ENCODE results near the gene PRCP. TPM values are rescaled to one million over a fixed set of nuclear protein-coding genes. Genes with fewer than 3 reads are reported as not detected.
A peak's percentile ranks its signal among the peaks of the same experiment; 100 is the strongest.

PRCP gene
- total RNA-seq, 2 experiments from 2014 or later = 22.1 to 22.5 TPM

- Mint-ChIP-seq H3K9me3 (no peaks in the 10 kb centered on the region), H3K4me1 (no peaks in the 10 kb centered on the region), H3K36me3 (ENCODE audit: low read depth) (no peaks in the 10 kb centered on the region), H3K4me3 (no peak overlapping the region), H3K27me3 (no peaks in the 10 kb centered on the region), H3K27ac (no peak overlapping the region)
- no peak for DNase-seq
- CTCF ChIA-PET = interaction anchor here (0.6 kb wide), 2 partner anchors 42 to 398 kb away, joined by 3 to 4 read pairs; no protein-coding TSS in a partner anchor
- POLR2A ChIA-PET = no interaction called here
Measured at GRCh38 chr11:82889133-82890001, 10.9 kb downstream of the PRCP start.

- Mint-ChIP-seq H3K36me3 (ENCODE audit: low read depth) (peaks cover 6% of the 10 kb centered on the region), H3K4me3 (no peak overlapping the region), H3K4me1 (no peaks in the 10 kb centered on the region), H3K27ac (no peak overlapping the region), H3K27me3 (no peaks in the 10 kb centered on the region), H3K9me3 (peaks cover 4% of the 10 kb centered on the region)
- ChIA-PET POLR2A (no interaction called here), CTCF (no interaction called here)
- no peak for DNase-seq
Measured at GRCh38 chr11:82883853-82884252, 16.4 kb downstream of the PRCP start.

GRCh38 chr11:82874646-82875523 is 25.3 kb downstream of the PRCP start:
- peaks cover 13% of the 10 kb centered on the region for H3K36me3 Mint-ChIP-seq (ENCODE audit: low read depth)
- peak overlapping the region; percentile 1 for H3K27ac Mint-ChIP-seq
- no peaks in the 10 kb centered on the region for H3K27me3 Mint-ChIP-seq
- H3K4me1 Mint-ChIP-seq = peaks cover 22% of the 10 kb centered on the region
- H3K4me3 Mint-ChIP-seq = no peak overlapping the region
- ChIA-PET POLR2A (no interaction called here), CTCF (no interaction called here)
- DNase-seq = no peak
- H3K9me3 Mint-ChIP-seq = peaks cover 17% of the 10 kb centered on the region

GRCh38 chr11:82873919-82874333 is 26.3 kb downstream of the PRCP start:
- peak; percentile 11 for DNase-seq
- Mint-ChIP-seq H3K36me3 (ENCODE audit: low read depth) (peaks cover 13% of the 10 kb centered on the region), H3K27ac (peak overlapping the region; percentile 16), H3K27me3 (no peaks in the 10 kb centered on the region), H3K4me3 (no peak overlapping the region), H3K9me3 (peaks cover 17% of the 10 kb centered on the region), H3K4me1 (peaks cover 22% of the 10 kb centered on the region)
- POLR2A ChIA-PET = no interaction called here
- CTCF ChIA-PET = interaction anchor here (1.2 kb wide), 1 partner anchor 419 kb away, joined by 3 read pairs; no protein-coding TSS in a partner anchor

GRCh38 chr11:82872377-82873150 is 27.7 kb downstream of the PRCP start:
- Mint-ChIP-seq H3K27ac (no peak overlapping the region), H3K9me3 (peaks cover 11% of the 10 kb centered on the region), H3K4me3 (no peak overlapping the region), H3K27me3 (no peaks in the 10 kb centered on the region), H3K36me3 (ENCODE audit: low read depth) (peaks cover 7% of the 10 kb centered on the region), H3K4me1 (peaks cover 29% of the 10 kb centered on the region)
- CTCF ChIA-PET = no interaction called here
- POLR2A ChIA-PET = no interaction called here
- DNase-seq = no peak

GRCh38 chr11:82871646-82872045 is 28.6 kb downstream of the PRCP start:
- H3K27me3 Mint-ChIP-seq = peaks cover 3% of the 10 kb centered on the region
- no peak overlapping the region for H3K4me3 Mint-ChIP-seq
- H3K4me1 Mint-ChIP-seq = peaks cover 33% of the 10 kb centered on the region
- ChIA-PET POLR2A (no interaction called here), CTCF (no interaction called here)
- H3K27ac Mint-ChIP-seq = no peak overlapping the region
- DNase-seq = no peak
- peaks cover 8% of the 10 kb centered on the region for H3K9me3 Mint-ChIP-seq
- peaks cover 4% of the 10 kb centered on the region for H3K36me3 Mint-ChIP-seq (ENCODE audit: low read depth)

GRCh38 chr11:82869657-82870056 is 30.6 kb downstream of the PRCP start:
- Mint-ChIP-seq H3K4me3 (no peak overlapping the region), H3K4me1 (peaks cover 29% of the 10 kb centered on the region), H3K27me3 (peaks cover 3% of the 10 kb centered on the region), H3K36me3 (ENCODE audit: low read depth) (peaks cover 3% of the 10 kb centered on the region), H3K9me3 (peaks cover 5% of the 10 kb centered on the region), H3K27ac (no peak overlapping the region)
- DNase-seq = no peak
- CTCF ChIA-PET = no interaction called here
- POLR2A ChIA-PET = no interaction called here

GRCh38 chr11:82867495-82868082 is 32.6 kb downstream of the PRCP start:
- H3K4me3 Mint-ChIP-seq = no peak overlapping the region
- ChIA-PET POLR2A (no interaction called here), CTCF (interaction anchor here (0.6 to 2.1 kb wide), 9 partner anchors 10 to 485 kb away, joined by 3 to 15 read pairs (median 3); partner anchors contain the start of genes DDIAS and PRCP)
- no peaks in the 10 kb centered on the region for H3K9me3 Mint-ChIP-seq
- H3K27ac Mint-ChIP-seq = no peak overlapping the region
- peak; percentile 89 for DNase-seq
- H3K27me3 Mint-ChIP-seq = peaks cover 7% of the 10 kb centered on the region
- no peaks in the 10 kb centered on the region for H3K36me3 Mint-ChIP-seq (ENCODE audit: low read depth)
- H3K4me1 Mint-ChIP-seq = peaks cover 13% of the 10 kb centered on the region

GRCh38 chr11:82865841-82866240 is 34.4 kb downstream of the PRCP start:
- Mint-ChIP-seq H3K4me3 (no peak overlapping the region), H3K36me3 (ENCODE audit: low read depth) (no peaks in the 10 kb centered on the region), H3K4me1 (peaks cover 11% of the 10 kb centered on the region), H3K27ac (no peak overlapping the region), H3K9me3 (no peaks in the 10 kb centered on the region), H3K27me3 (peaks cover 7% of the 10 kb centered on the region)
- ChIA-PET POLR2A (no interaction called here), CTCF (no interaction called here)
- no peak for DNase-seq

- ChIA-PET POLR2A (no interaction called here), CTCF (no interaction called here)
- Mint-ChIP-seq H3K27ac (no peak overlapping the region), H3K36me3 (ENCODE audit: low read depth) (no peaks in the 10 kb centered on the region), H3K27me3 (peaks cover 7% of the 10 kb centered on the region), H3K4me3 (no peak overlapping the region), H3K9me3 (no peaks in the 10 kb centered on the region), H3K4me1 (peaks cover 11% of the 10 kb centered on the region)
- DNase-seq = peak; percentile 31
Measured at GRCh38 chr11:82864268-82864667, 36.0 kb downstream of the PRCP start.

- Mint-ChIP-seq H3K4me3 (no peak overlapping the region), H3K27ac (no peak overlapping the region), H3K4me1 (peaks cover 7% of the 10 kb centered on the region), H3K36me3 (ENCODE audit: low read depth) (no peaks in the 10 kb centered on the region), H3K9me3 (no peaks in the 10 kb centered on the region), H3K27me3 (peaks cover 7% of the 10 kb centered on the region)
- no peak for DNase-seq
- POLR2A ChIA-PET = no interaction called here
- CTCF ChIA-PET = no interaction called here
Measured at GRCh38 chr11:82863209-82863608, 37.0 kb downstream of the PRCP start.

- Mint-ChIP-seq H3K27me3 (peaks cover 6% of the 10 kb centered on the region), H3K36me3 (ENCODE audit: low read depth) (no peaks in the 10 kb centered on the region), H3K4me3 (no peak overlapping the region), H3K9me3 (no peaks in the 10 kb centered on the region), H3K4me1 (peaks cover 3% of the 10 kb centered on the region), H3K27ac (no peak overlapping the region)
- POLR2A ChIA-PET = no interaction called here
- CTCF ChIA-PET = no interaction called here
- no peak for DNase-seq
Measured at GRCh38 chr11:82862379-82862778, 37.9 kb downstream of the PRCP start.
